ENCODE data around the gene TSPEAR.

Gene TSPEAR

DNA sequence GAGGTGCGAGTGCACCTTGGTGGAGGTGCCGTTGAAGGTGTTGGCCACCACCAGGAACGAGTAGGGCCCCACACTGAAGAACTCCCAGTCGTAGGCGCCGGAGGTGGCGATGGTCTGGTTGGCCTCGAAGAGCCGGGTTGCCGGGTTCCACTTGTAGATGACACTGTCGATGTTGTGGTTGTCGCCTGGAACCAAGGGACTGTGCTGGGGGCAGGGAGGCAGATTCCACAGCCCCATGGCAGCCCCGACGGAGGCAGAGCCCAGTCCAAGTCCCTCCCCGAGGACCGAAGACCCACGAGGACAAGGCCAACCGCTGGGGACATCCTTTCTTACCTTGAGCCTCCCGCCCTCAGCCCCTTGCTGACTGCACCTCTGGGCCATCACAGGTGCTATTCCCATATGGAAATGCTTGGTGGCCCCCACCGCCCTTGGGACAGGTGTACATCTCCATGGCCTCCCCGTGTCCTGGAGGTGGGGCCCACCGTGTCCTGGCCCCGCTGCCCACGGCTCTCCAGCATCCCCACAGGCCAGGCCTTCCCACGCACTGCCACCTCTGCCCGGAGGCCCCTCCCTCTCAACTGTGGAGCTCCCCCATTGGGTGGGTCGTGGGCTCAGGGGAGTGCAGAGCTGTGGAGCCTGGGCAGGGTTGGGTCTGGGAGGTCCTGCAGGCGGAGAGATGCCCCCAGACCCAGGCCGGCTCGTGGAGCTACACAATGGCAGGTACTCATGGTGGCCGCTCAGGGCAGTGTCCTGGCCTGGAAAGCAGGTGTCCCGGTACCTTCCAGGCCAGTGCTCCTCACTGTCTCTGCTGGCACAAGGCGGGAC lies 189.2 kb downstream of the TSPEAR start:
- in situ Hi-C loops (cut with HindIII; ENCODE audit: low sequenced_read_pairs): no loop called here

GRCh38 chr21:44521301-44521927 lies 190.0 kb downstream of the TSPEAR start:
- in situ Hi-C loops (cut with HindIII; ENCODE audit: low sequenced_read_pairs): no loop called here

GRCh38 chr21:44520326-44521300 lies 190.8 kb downstream of the TSPEAR start:
- in situ Hi-C loops (cut with HindIII; ENCODE audit: low sequenced_read_pairs): no loop called here

GRCh38 chr21:44519346-44520325 lies 191.7 kb downstream of the TSPEAR start:
- in situ Hi-C loops (cut with HindIII; ENCODE audit: low sequenced_read_pairs): no loop called here

DNA sequence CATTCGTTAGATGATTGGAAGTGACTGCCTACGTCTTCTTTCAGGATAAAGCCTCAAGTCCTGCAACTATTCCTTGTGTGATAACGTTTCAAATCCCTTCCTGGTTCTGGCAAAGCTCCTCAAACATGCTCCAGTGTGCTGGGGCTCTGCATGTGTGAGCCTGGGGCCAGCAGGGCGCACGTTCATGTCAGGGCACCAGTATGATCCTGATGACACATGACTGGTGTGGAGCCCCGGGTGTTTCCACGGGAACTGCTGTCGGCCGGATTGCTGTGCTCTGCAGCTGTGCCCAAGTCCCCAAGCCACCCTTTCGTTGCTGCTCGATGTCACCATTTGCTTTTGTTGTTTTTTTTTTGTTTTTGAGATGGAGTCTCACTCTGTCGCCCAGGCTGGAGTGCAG lies 192.7 kb downstream of the TSPEAR start:
- in situ Hi-C loops (cut with HindIII; ENCODE audit: low sequenced_read_pairs): no loop called here

DNA sequence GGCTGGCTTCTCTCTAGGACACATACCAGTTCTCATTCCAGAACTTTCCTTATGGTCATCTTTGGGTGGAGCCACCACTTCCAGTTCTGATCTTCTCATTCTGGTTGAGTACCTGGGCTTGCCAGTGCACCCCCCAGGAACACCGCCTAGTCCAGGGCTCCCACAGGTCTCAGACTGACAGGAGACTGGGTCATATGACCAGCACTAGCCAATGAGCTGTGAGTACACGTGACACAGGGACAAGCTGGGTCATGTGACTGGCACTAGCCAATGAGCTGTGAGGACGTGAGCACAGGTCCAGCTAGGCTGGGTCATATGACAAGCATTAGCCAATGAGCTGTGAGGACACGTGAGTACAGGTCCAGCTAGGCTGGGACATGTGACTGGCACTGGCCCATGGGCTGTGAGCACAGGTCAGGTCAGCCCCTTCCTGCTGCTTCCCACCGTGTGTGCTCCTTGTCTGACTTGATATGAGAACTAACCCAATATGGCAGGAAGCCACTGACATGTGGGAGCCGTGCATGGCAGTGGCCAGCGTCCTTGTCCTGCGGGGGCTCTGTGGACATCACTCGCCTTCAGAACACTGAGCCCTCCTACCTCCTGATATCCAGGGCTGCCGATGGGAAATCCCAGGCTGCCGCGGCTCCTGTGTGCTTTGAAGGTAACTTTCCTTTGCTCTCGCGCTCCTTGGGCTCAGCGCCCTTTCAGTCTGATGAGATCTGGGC lies 194.0 kb downstream of the TSPEAR start:
- in situ Hi-C loops (cut with HindIII; ENCODE audit: low sequenced_read_pairs): no loop called here

- in situ Hi-C loops (cut with HindIII; ENCODE audit: low sequenced_read_pairs): no loop called here
These were observed 194.6 kb downstream of the TSPEAR start for GRCh38 chr21:44516828-44517174.

DNA sequence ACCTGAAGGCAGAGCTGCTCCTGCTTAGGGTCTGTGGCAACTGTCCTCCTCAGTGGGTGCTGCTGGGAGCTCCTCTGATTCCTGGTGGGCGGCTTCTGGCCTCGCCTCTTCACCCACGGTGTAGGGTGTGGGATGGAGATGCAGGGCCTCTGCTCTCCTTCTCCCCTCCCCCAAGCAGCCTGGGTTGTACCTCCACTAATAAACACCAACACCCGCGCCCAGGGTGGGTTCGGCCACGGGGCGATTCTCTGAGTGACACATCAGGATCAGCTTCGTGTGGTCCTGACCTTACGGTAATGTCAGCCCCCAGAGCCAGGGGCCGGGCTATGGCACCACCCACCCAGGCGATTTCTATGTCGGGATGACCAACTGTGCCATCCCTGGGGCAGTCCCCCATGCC lies 195.0 kb downstream of the TSPEAR start:
- in situ Hi-C loops (cut with HindIII; ENCODE audit: low sequenced_read_pairs): no loop called here

DNA sequence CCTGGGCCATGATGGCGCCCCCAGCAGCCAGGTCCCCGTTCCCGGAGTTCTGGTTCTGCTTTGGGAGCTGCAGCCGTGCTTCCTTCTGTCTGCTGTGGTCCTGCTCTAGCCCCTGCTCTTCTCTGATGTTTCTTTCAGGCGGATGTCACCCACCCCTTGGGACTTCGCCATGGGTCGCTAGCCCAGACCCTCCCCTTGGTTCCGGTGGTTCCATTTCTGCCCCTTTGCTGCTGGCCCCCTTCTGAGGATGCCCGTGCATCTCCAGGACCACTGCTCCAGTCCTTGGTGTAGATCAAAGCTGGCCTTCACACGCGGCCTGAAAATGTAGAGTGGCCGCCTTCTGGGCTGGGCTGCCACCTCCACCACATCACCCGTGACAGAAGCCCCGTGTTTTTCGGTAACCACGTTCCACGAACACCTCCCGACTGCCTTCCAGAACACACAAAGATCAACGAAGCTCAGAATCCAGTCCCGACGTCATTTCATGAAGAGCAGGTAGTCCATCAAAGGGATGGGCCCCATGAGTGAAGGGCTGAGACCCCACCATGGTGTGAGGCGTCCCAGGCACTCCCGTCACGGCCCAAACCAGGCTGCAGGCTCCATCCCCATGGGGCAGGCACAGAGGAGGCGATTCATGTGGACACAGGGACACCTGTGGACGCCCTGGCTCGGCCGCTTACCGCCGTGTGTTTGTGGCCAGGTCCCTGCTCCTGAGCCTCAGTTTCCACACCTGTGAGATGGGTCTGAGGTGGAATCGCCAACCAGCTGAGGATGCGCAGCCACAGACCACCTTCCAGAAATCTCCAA lies 195.8 kb downstream of the TSPEAR start:
- in situ Hi-C loops (cut with HindIII; ENCODE audit: low sequenced_read_pairs): no loop called here

GRCh38 chr21:44514746-44515358 lies 196.5 kb downstream of the TSPEAR start:
- in situ Hi-C loops (cut with HindIII; ENCODE audit: low sequenced_read_pairs): no loop called here

- in situ Hi-C loops (cut with HindIII; ENCODE audit: low sequenced_read_pairs): no loop called here
These were observed 197.2 kb downstream of the TSPEAR start for GRCh38 chr21:44514218-44514520.

DNA sequence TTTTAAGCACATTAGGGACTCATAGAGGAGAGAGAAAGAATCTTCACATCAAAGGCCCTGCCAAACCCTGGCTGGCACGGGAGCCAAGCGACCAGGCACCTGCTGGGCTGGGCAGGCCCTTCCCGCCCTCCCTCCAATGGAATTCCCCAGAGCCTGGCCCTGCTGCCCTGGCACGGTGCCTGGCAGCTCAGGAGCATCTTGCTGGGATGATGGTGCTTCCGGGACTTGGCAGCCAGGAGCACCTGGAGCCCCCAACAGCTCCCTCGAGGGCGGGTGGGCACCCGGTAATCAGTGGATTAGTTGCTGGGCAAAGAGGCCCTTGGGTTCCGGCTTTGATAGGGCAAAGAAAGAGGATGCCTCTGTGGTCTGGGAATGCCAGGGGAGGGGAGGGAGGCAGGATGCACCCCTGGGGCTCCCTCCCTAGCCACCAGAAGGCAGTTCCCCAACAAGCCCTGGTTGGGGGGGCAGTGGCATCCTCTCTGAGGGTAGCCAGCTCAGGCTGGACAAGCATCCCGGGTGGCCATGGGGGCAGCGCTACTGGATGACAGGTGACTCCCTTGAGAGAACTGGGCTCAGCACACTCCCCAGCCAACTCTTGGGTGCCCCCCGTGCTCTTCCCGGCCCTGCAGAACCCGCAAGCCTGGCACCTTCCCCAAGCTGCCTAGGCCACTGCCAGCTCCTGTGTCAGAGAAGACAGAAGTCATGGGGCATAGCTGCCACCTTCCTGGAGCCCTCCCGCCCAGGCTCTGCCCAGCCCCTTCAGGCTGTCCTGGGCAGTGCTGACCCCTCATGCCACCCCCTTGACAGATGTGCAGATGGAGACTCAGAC lies 197.8 kb downstream of the TSPEAR start:
- in situ Hi-C loops (cut with HindIII; ENCODE audit: low sequenced_read_pairs): no loop called here

GRCh38 chr21:44512496-44513388 lies 198.6 kb downstream of the TSPEAR start:
- in situ Hi-C loops (cut with HindIII; ENCODE audit: low sequenced_read_pairs): no loop called here

DNA sequence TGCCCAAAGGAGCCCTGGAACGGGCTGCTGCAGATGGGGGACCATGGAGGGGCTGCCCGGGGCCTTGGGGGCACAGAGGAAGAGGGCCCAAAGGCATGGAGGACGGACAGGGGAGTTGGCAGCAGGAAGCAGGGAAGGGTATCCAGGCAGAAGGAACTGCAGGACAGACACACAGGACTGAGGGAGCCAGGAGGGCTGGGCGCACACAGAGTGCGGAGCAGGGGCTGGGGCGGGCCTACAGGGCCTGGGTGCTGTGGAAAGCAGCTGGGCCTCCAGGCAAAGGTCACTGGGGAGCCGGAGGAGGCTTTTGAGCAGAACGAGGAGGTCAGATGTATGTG lies 199.5 kb downstream of the TSPEAR start:
- in situ Hi-C loops (cut with HindIII; ENCODE audit: low sequenced_read_pairs): no loop called here

- in situ Hi-C loops (cut with HindIII; ENCODE audit: low sequenced_read_pairs): no loop called here
These were observed 200.0 kb downstream of the TSPEAR start for GRCh38 chr21:44511219-44511937.

All from DLD1 (cell line).